Liver (tissue), 3 donors: Measurements from ENCODE around the gene ACTN3.

ENCODE experiments used
- CTCF ChIP-seq: fragments of 150-350 bp; IDR thresholded peaks from 2 replicates; pipeline ENCODE4 v1.5.1; 2017; ENCODE audit warnings: improper control_type of control experiment, low read depth, low read length; ENCODE audit not compliant: missing input control
- GABPA ChIP-seq, 2 donors: IDR thresholded peaks in 1 of 2; conservative IDR thresholded peaks in 1 of 2; 2 replicates each; pipeline ENCODE4 v1.6.1; 2016; ENCODE audit warnings: antibody characterized with exemption in 2 of 2, mild to moderate bottlenecking in 1 of 2, moderate library complexity in 1 of 2
- HNF4G ChIP-seq: IDR thresholded peaks from 2 replicates; pipeline ENCODE4 v1.6.1; 2016; ENCODE audit warnings: antibody characterized with exemption
- JUND ChIP-seq, 2 donors: IDR thresholded peaks; 2 replicates each; pipeline ENCODE4 v1.6.1; 2016; ENCODE audit warnings: antibody characterized with exemption in 2 of 2
- REST ChIP-seq: IDR thresholded peaks from 2 replicates; pipeline ENCODE4 v1.6.1; 2016; ENCODE audit warnings: antibody characterized with exemption, mild to moderate bottlenecking
- SP1 ChIP-seq: IDR thresholded peaks from 2 replicates; pipeline ENCODE4 v1.6.1; 2018; ENCODE audit warnings: antibody characterized with exemption, mild to moderate bottlenecking
- TAF1 ChIP-seq: conservative IDR thresholded peaks from 2 replicates; pipeline ENCODE4 v1.6.1; 2016; ENCODE audit warnings: antibody characterized with exemption, mild to moderate bottlenecking
- YY1 ChIP-seq: IDR thresholded peaks from 2 replicates; pipeline ENCODE4 v1.6.1; 2016; ENCODE audit warnings: antibody characterized with exemption, mild to moderate bottlenecking
- ZBTB33 ChIP-seq: IDR thresholded peaks from 2 replicates; pipeline ENCODE4 v1.6.1; 2016; ENCODE audit warnings: antibody characterized with exemption
- TF ChIP-seq, protein P1 (sequence below): IDR thresholded peaks from 2 replicates; pipeline ENCODE4 v1.6.1; 2016; ENCODE audit warnings: antibody characterized with exemption
- TF ChIP-seq, protein P2 (sequence below): IDR thresholded peaks from 2 replicates; pipeline ENCODE4 v1.6.1; 2016; ENCODE audit warnings: antibody characterized with exemption
- donor health status: healthy.
- donor health status: healthy.

DNA sequence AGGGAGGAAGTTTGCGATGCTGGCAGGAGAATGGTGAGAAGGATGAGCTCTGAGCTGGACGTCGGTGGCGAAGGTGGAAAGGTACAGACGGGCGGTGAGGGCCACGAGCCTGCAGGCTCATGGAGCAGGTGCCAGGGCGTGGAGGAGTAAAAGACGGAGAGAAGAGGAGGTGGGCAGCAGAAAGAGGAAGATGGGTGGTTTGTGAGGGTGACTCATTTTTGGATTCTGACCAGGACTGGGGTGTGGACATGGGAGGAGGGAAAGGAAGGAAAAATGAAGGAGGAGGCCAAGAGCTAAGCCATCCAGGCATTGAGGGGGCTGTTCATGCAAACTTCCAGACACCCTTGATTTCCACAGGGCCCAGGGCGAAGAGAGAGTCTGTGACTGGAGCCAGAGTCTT lies 4.3 kb upstream of the ACTN3 start:
- TF ChIP-seq CTCF (no peak), YY1 (no peak), REST (no peak), JUND (IDR thresholded peaks at IDR 0.05) (no peak), TAF1 (no peak), GABPA (IDR thresholded peaks at IDR 0.05 in 1 of 2, conservative IDR thresholded peaks at IDR 0.05 in 1 of 2) (no peak), HNF4G (no peak), SP1 (no peak), ZBTB33 (no peak)
- TF ChIP-seq, protein P1, sequence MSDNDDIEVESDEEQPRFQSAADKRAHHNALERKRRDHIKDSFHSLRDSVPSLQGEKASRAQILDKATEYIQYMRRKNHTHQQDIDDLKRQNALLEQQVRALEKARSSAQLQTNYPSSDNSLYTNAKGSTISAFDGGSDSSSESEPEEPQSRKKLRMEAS, result no peak
- TF ChIP-seq, protein P2, sequence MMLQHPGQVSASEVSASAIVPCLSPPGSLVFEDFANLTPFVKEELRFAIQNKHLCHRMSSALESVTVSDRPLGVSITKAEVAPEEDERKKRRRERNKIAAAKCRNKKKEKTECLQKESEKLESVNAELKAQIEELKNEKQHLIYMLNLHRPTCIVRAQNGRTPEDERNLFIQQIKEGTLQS, result no peak
